ENCODE measurements around the gene KCNE5. TPM values are rescaled to one million over a fixed set of nuclear protein-coding genes. Genes with fewer than 3 reads are reported as not detected.

KCNE5 gene
- total and polyA plus RNA-seq, 10 of the 15 experiments (the other 5 are each of a cell fraction or from before 2014, with no cell fraction given) = 0.08 to 0.54 (median 0.40) TPM

GRCh38 chrX:109600237-109600651, 24.7 kb downstream of the KCNE5 start:
- no peaks in the 10 kb centered on the region for H3K79me2 ChIP-seq (ENCODE audit: control insufficient read depth, insufficient read depth, low read length)
- ChIA-PET SMC1A (ENCODE audit: uncharacterized antibody, unreplicated experiment) (interaction anchor here (0.9 to 1.3 kb wide), 3 partner anchors 32 to 291 kb away, joined by 3 to 4 read pairs (median 3); no protein-coding TSS in a partner anchor), CTCF (interaction anchor here (0.5 kb wide), 1 partner anchor 1400 kb away, joined by 4 read pairs; no protein-coding TSS in a partner anchor), POLR2A (no interaction called here), RAD21 (ENCODE audit: unreplicated experiment) (no interaction called here)
- no peaks in the 10 kb centered on the region for H3K36me3 ChIP-seq (ENCODE audit: control insufficient read depth in 2 of 2, insufficient read depth in 2 of 2, low read length in 1 of 2)
- ATAC-seq (no peak), FAIRE-seq (no peak), DNase-seq (ENCODE audit: low read depth, low spot score) (no peak)
- no peak overlapping the region for H3K4me3 ChIP-seq
- no peak overlapping the region for H2AFZ ChIP-seq (ENCODE audit: control insufficient read depth, low read depth, low read length)
- WGBS (ENCODE audit: insufficient coverage, insufficient replicate concordance, low lambda C conversion rate, missing lambda C conversion rate) = 49% methylated on average over 16 of the region's 16 CpGs
- no peaks in the 10 kb centered on the region for H3K9me3 ChIP-seq (replicated peaks; ENCODE audit: control insufficient read depth, insufficient read depth, low read length)
- H3K9ac ChIP-seq (ENCODE audit: control insufficient read depth, insufficient read depth, low read length) = no peak overlapping the region
- TF ChIP-seq POLR2A (IDR thresholded peaks at IDR 0.05; ENCODE audit: low read depth, low read length) = no peak
- no peak for TF ChIP-seq IKZF2 (IDR thresholded peaks at IDR 0.05)
- TF ChIP-seq ELK1 (IDR thresholded peaks at IDR 0.05; ENCODE audit: low read depth, low read length) = no peak
- no peak for TF ChIP-seq CHD2 (IDR thresholded peaks at IDR 0.05; ENCODE audit: borderline replicate concordance, low read depth, low read length)
- TF ChIP-seq CEBPB (IDR thresholded peaks at IDR 0.05; ENCODE audit: borderline replicate concordance in 1 of 2, low read depth in 2 of 2, low read length in 2 of 2) = no peak
- no peak for TF ChIP-seq ASH2L (IDR thresholded peaks at IDR 0.05; ENCODE audit: borderline replicate concordance, low read depth)
- no peak for TF ChIP-seq PAX8 (IDR thresholded peaks at IDR 0.05)
- TF ChIP-seq, protein P1, sequence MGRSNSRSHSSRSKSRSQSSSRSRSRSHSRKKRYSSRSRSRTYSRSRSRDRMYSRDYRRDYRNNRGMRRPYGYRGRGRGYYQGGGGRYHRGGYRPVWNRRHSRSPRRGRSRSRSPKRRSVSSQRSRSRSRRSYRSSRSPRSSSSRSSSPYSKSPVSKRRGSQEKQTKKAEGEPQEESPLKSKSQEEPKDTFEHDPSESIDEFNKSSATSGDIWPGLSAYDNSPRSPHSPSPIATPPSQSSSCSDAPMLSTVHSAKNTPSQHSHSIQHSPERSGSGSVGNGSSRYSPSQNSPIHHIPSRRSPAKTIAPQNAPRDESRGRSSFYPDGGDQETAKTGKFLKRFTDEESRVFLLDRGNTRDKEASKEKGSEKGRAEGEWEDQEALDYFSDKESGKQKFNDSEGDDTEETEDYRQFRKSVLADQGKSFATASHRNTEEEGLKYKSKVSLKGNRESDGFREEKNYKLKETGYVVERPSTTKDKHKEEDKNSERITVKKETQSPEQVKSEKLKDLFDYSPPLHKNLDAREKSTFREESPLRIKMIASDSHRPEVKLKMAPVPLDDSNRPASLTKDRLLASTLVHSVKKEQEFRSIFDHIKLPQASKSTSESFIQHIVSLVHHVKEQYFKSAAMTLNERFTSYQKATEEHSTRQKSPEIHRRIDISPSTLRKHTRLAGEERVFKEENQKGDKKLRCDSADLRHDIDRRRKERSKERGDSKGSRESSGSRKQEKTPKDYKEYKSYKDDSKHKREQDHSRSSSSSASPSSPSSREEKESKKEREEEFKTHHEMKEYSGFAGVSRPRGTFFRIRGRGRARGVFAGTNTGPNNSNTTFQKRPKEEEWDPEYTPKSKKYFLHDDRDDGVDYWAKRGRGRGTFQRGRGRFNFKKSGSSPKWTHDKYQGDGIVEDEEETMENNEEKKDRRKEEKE (IDR thresholded peaks at IDR 0.05) = no peak
- TF ChIP-seq E2F4 (IDR thresholded peaks at IDR 0.05; ENCODE audit: low read depth, low read length) = no peak
- no peak for TF ChIP-seq RB1 (IDR thresholded peaks at IDR 0.05; ENCODE audit: borderline replicate concordance)
- TF ChIP-seq, protein P2, sequence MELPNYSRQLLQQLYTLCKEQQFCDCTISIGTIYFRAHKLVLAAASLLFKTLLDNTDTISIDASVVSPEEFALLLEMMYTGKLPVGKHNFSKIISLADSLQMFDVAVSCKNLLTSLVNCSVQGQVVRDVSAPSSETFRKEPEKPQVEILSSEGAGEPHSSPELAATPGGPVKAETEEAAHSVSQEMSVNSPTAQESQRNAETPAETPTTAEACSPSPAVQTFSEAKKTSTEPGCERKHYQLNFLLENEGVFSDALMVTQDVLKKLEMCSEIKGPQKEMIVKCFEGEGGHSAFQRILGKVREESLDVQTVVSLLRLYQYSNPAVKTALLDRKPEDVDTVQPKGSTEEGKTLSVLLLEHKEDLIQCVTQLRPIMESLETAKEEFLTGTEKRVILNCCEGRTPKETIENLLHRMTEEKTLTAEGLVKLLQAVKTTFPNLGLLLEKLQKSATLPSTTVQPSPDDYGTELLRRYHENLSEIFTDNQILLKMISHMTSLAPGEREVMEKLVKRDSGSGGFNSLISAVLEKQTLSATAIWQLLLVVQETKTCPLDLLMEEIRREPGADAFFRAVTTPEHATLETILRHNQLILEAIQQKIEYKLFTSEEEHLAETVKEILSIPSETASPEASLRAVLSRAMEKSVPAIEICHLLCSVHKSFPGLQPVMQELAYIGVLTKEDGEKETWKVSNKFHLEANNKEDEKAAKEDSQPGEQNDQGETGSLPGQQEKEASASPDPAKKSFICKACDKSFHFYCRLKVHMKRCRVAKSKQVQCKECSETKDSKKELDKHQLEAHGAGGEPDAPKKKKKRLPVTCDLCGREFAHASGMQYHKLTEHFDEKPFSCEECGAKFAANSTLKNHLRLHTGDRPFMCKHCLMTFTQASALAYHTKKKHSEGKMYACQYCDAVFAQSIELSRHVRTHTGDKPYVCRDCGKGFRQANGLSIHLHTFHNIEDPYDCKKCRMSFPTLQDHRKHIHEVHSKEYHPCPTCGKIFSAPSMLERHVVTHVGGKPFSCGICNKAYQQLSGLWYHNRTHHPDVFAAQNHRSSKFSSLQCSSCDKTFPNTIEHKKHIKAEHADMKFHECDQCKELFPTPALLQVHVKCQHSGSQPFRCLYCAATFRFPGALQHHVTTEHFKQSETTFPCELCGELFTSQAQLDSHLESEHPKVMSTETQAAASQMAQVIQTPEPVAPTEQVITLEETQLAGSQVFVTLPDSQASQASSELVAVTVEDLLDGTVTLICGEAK (IDR thresholded peaks at IDR 0.05; ENCODE audit: borderline replicate concordance) = no peak
- TF ChIP-seq NFYA (IDR thresholded peaks at IDR 0.05; ENCODE audit: borderline replicate concordance, low read depth, low read length) = no peak
- TF ChIP-seq NRF1 (conservative IDR thresholded peaks at IDR 0.05; ENCODE audit: low read depth, low read length) = no peak
- no peak overlapping the region for H3K27ac ChIP-seq (ENCODE audit: control insufficient read depth, insufficient read depth)
- H4K20me1 ChIP-seq (ENCODE audit: control insufficient read depth, insufficient read depth) = no peaks in the 10 kb centered on the region
- no TSS peak for BruUV-seq (replicated peaks)
- in situ Hi-C loops (cut with MboI) = no loop called here
- intact Hi-C loops (cut with micrococcal nuclease; ENCODE audit: unreplicated experiment) = no loop called here
- H3K27me3 ChIP-seq (replicated peaks in 1 of 2; ENCODE audit: control insufficient read depth in 2 of 2, insufficient read depth in 2 of 2, low read length in 1 of 2) = peaks cover 0 to 1% of the 10 kb centered on the region in 2 experiments; a peak in 2 of 4 replicates
- H3K4me2 ChIP-seq (ENCODE audit: control insufficient read depth, insufficient read depth) = no peak overlapping the region
- H3K4me1 ChIP-seq (ENCODE audit: control insufficient read depth, insufficient read depth, low read length) = no peaks in the 10 kb centered on the region
